Lower lobe of right lung (tissue), 2 donors: Measurements from ENCODE around the gene SIPA1. TPM values are rescaled to one million over a fixed set of nuclear protein-coding genes. Genes with fewer than 3 reads are reported as not detected.
"Not testable (repeated sequence)": the region's sequence is repeated elsewhere in the genome, so short reads cannot be mapped to it uniquely, and the experiment has no call there.

Source experiments
- ATAC-seq, 2 donors: fragments of 200-7000 bp; cut with Tn5 transposase; one replicate each; pipeline ENCODE4 v1.9.1; 2020 to 2022; ENCODE audit warnings: mild to moderate bottlenecking in 2 of 2, moderate library complexity in 2 of 2
- DNase-seq: peaks from one replicate; pipeline ENCODE4 v3.0.0-alpha.2; 2020
- H3K27ac ChIP-seq: fragments of 200-600 bp; one replicate; pipeline ENCODE4 v1.8.0; 2022
- H3K27me3 ChIP-seq: fragments of 200-600 bp; one replicate; pipeline ENCODE4 v1.8.0; 2022; ENCODE audit warnings: low read depth
- H3K36me3 ChIP-seq: fragments of 200-600 bp; one replicate; pipeline ENCODE4 v1.8.0; 2022; ENCODE audit warnings: mild to moderate bottlenecking
- H3K4me1 ChIP-seq: fragments of 200-600 bp; one replicate; pipeline ENCODE4 v1.8.0; 2022
- H3K4me3 ChIP-seq: fragments of 200-600 bp; one replicate; pipeline ENCODE4 v1.8.0; 2022; ENCODE audit warnings: mild to moderate bottlenecking
- H3K9me3 ChIP-seq: fragments of 200-600 bp; one replicate; pipeline ENCODE4 v1.8.0; 2022
- CTCF ChIP-seq: fragments of 200-600 bp; IDR thresholded peaks from one replicate; pipeline ENCODE4 v1.8.0; 2022; ENCODE audit warnings: antibody characterized with exemption, mild to moderate bottlenecking
- intact Hi-C: fragments of 100-400 bp; cut with DNase I; formaldehyde crosslinking; loops from one replicate; pipeline ENCODE4 v1.11.0; 2022
- total RNA-seq: library from RNA; stranded (reverse); fragmentation: NEBNext Ultra II Directional; extraction: Animal tissue kit (Norgen Biotek cat#: 25700); gene quantifications from one replicate; pipeline ENCODE4 v1.2.1, GENCODE V29; 2021
- donor health status: DM: no; HTN: yes; CAD: no; lungs with severe emphysema.

Gene SIPA1
- total RNA-seq, 1 donor from 2014 or later: 102 TPM

- no peaks in the 10 kb centered on the region for H3K27me3 ChIP-seq
- H3K4me3 ChIP-seq: no peak overlapping the region
- H3K36me3 ChIP-seq: no peaks in the 10 kb centered on the region
- no peak for ATAC-seq
- H3K4me1 ChIP-seq: no peaks in the 10 kb centered on the region
- H3K9me3 ChIP-seq: no peaks in the 10 kb centered on the region
- H3K27ac ChIP-seq: no peak overlapping the region
- intact Hi-C loops: no loop called here
- no peak for DNase-seq
- no peak for TF ChIP-seq CTCF
These were observed 48.1 kb downstream of the SIPA1 start for GRCh38 chr11:65685981-65686380.

- H3K36me3 ChIP-seq, H3K27ac ChIP-seq, intact Hi-C loops, DNase-seq, ATAC-seq, H3K9me3 ChIP-seq, H3K4me3 ChIP-seq, H3K27me3 ChIP-seq: not testable (repeated sequence)
- peaks cover 11% of the 10 kb centered on the region for H3K4me1 ChIP-seq
These were observed 53.9 kb downstream of the SIPA1 start for GRCh38 chr11:65691847-65692246.

- no peak overlapping the region for H3K27ac ChIP-seq
- ATAC-seq: no peak
- peaks cover 11% of the 10 kb centered on the region for H3K4me1 ChIP-seq
- no peaks in the 10 kb centered on the region for H3K27me3 ChIP-seq
- TF ChIP-seq CTCF: no peak
- H3K36me3 ChIP-seq: no peaks in the 10 kb centered on the region
- intact Hi-C loops: no loop called here
- no peak for DNase-seq
- H3K4me3 ChIP-seq: no peak overlapping the region
- H3K9me3 ChIP-seq: no peaks in the 10 kb centered on the region
These were observed 54.5 kb downstream of the SIPA1 start for GRCh38 chr11:65692367-65692766.

GRCh38 chr11:65695459-65696241 is 57.7 kb downstream of the SIPA1 start:
- H3K4me3 ChIP-seq: no peak overlapping the region
- intact Hi-C loops: no loop called here
- peak; percentile 40 to 48 for ATAC-seq
- peaks cover 11% of the 10 kb centered on the region for H3K4me1 ChIP-seq
- H3K36me3 ChIP-seq: no peaks in the 10 kb centered on the region
- H3K9me3 ChIP-seq: no peaks in the 10 kb centered on the region
- H3K27me3 ChIP-seq: no peaks in the 10 kb centered on the region
- H3K27ac ChIP-seq: no peak overlapping the region
- no peak for DNase-seq
- no peak for TF ChIP-seq CTCF

- no peaks in the 10 kb centered on the region for H3K36me3 ChIP-seq
- ATAC-seq (no peak), DNase-seq (no peak)
- H3K4me3 ChIP-seq: no peak overlapping the region
- no peak overlapping the region for H3K27ac ChIP-seq
- H3K4me1 ChIP-seq: peaks cover 11% of the 10 kb centered on the region
- no peaks in the 10 kb centered on the region for H3K27me3 ChIP-seq
- TF ChIP-seq CTCF: no peak
- no peaks in the 10 kb centered on the region for H3K9me3 ChIP-seq
- intact Hi-C loops: no loop called here
These were observed 59.1 kb downstream of the SIPA1 start for GRCh38 chr11:65696802-65697552.

GRCh38 chr11:65698205-65698604 is 60.3 kb downstream of the SIPA1 start:
- no peaks in the 10 kb centered on the region for H3K27me3 ChIP-seq
- H3K27ac ChIP-seq: no peak overlapping the region
- no peak for DNase-seq
- peaks cover 11% of the 10 kb centered on the region for H3K4me1 ChIP-seq
- no peak overlapping the region for H3K4me3 ChIP-seq
- H3K36me3 ChIP-seq: no peaks in the 10 kb centered on the region
- TF ChIP-seq CTCF: no peak
- no peaks in the 10 kb centered on the region for H3K9me3 ChIP-seq
- ATAC-seq: peak; percentile 29 to 66
- intact Hi-C loops: no loop called here
